GM12872 (cell line): Measurements from ENCODE around the gene EMC9.

Experiments used
- TF ChIP-seq, protein P1 (sequence below): IDR thresholded peaks from 3 replicates; pipeline ENCODE4 v1.5.1; 2011; ENCODE audit warnings: low read depth, mild to moderate bottlenecking, low read length, moderate library complexity; ENCODE audit not compliant: insufficient read depth

Gene EMC9

DNA sequence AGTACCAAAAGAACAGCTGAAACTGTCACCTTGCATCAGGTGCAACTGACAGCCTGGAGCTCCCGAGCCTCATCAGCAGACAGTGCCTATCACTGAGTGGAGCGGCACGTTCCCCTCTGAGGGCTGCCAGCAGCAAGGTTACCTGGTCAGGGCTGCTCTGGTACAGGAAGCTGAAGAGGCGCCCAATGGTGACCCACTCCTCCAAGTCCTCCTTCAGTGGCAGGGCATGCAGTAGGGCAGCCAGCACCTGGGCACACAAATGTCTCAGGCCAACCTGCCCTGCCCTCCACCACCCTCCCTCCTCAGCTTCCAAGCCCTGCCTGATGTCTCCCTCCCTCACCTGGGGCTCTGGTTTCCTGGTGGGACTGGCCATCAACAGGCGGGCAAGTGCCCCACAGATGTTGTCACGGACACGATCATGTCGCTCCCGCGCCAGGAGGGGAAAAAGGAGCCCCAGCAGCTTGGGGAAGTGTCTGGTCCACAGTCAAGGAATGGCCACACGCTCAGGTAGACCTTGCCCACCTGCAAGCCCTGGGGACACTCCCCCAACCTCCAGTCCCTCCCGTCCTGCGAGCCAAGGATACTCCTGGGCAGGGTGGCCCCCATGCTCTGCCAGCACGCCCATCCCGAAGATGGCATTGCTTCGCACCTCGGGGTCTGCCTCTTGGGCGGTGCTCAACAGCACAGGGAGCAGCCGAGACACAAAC is 40.1 kb upstream of the EMC9 start:
- TF ChIP-seq, protein P1, sequence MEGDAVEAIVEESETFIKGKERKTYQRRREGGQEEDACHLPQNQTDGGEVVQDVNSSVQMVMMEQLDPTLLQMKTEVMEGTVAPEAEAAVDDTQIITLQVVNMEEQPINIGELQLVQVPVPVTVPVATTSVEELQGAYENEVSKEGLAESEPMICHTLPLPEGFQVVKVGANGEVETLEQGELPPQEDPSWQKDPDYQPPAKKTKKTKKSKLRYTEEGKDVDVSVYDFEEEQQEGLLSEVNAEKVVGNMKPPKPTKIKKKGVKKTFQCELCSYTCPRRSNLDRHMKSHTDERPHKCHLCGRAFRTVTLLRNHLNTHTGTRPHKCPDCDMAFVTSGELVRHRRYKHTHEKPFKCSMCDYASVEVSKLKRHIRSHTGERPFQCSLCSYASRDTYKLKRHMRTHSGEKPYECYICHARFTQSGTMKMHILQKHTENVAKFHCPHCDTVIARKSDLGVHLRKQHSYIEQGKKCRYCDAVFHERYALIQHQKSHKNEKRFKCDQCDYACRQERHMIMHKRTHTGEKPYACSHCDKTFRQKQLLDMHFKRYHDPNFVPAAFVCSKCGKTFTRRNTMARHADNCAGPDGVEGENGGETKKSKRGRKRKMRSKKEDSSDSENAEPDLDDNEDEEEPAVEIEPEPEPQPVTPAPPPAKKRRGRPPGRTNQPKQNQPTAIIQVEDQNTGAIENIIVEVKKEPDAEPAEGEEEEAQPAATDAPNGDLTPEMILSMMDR, result no peak

DNA sequence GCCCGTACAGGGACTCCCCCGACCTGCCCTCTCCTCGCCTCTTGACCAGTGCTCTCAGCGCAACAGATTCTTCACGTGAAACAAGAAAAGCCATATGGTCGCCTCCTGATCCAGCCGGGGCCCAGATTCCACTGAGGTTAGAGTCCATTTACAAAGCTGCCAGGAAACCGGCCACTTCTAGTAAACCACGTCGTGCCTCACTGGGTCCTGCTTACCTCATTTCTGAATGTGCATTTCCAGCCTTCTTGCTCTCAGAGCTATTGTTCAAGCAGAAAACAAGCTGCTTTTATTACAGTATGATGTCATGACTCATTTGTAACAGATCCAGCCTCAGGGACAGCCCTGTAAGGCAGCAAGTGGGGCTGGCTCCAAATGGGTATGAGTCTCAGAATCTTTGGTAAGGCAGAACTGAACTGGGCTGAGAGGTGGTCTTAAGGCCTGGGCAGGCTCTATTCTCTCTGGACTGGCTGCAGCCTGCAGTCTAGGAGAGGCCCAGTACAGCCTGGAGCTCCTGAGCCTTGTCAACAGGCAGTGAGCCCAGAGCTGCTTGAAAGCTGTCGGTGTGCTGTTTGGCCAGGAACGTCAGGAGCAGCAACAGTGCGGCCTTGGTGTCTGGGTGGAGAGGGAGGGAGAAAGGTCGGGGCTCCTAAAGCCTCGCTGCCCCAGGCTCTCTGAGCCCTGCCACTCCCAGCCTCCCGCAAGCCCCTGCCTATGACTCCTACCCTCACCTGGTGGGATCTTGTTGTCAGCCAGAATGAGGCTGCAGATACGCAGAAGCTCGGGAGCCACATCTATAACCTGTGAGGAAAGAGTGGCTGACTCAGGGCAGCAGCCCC is 38.8 kb upstream of the EMC9 start:
- TF ChIP-seq, protein P1, result no peak

DNA sequence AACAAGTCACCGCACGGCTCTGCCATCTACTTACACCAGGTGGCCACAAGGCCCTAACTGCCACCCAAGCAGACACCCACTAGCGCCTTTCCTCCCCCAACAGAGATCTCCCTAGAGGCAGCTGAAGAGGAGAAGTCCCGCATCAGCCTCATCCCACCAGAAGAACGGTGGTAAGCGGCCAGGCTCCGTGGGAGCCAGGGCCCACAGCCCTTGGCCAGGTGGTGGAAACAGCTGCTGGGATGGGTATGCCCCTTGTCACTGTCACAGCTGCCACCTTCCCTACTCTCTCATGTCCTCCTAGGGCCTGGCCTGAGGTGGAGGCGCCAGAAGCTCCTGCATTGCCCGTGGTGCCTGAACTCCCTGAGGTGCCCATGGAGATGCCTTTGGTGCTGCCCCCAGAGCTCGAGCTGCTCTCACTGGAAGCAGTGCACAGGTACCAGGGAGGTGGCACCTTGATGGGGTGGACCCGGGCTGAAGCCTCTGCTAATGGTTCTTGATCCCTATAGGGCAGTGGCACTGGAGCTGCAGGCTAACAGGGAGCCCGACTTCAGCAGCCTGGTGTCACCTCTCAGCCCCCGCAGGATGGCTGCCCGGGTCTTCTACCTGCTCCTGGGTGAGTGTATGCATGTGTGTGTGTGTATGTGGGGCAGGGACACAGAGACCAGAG is 38.0 kb upstream of the EMC9 start:
- TF ChIP-seq, protein P1, result no peak

DNA sequence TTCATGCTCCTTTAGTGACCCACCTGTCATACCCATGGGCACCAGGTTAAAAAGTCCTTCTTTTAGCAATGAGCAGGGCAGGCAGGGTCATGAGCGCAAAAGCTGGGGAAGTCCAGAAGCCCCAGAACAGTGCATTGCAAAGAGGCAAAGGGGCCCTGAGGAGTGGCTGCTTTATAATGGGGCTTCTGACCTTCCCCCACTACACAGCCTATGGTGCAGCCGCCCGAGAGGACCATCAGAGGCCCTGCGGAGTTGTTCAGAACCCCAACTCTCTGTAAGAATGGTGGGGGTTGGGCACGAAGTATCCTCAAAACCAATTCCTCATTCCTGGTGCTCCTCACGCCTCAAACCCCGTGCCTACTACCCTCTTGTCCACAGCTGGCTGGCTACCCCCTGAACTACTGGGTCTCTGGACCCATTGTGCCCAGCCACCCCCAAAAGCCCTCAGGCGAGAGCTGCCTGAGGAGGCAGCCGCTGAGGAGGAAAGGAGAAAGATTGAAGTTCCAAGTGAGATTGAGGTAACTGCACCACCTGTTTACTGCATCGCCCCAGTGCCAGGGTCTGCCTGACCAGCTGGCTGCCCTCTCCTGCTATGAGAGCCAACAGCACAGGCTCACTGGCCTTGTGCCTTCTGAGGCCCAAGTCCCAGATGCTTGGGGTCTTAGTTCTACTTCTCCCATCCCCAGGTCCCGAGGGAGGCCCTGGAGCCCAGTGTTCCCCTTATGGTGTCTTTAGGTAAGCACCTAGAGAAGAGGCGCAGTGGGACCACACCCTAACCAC is 37.2 kb upstream of the EMC9 start:
- TF ChIP-seq, protein P1, result no peak

DNA sequence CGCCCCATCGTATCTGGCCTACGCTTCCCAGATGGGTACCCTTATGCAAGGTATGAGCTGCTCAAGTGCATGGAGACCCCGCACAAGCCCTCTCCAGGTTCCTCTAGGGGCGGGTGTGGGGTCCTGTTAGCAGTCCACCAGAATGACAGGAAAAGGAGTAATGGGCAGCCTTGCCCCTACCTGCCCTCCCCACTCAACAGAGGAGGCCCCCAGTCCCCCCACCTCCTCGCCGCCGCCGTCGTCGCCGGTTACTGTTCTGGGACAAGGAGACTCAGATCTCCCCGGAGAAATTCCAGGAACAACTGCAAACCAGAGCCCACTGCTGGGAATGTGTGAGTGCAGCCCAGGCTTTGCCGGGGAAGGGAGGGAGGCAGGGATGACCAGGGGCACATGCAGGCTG is 36.5 kb upstream of the EMC9 start:
- TF ChIP-seq, protein P1, result no peak

DNA sequence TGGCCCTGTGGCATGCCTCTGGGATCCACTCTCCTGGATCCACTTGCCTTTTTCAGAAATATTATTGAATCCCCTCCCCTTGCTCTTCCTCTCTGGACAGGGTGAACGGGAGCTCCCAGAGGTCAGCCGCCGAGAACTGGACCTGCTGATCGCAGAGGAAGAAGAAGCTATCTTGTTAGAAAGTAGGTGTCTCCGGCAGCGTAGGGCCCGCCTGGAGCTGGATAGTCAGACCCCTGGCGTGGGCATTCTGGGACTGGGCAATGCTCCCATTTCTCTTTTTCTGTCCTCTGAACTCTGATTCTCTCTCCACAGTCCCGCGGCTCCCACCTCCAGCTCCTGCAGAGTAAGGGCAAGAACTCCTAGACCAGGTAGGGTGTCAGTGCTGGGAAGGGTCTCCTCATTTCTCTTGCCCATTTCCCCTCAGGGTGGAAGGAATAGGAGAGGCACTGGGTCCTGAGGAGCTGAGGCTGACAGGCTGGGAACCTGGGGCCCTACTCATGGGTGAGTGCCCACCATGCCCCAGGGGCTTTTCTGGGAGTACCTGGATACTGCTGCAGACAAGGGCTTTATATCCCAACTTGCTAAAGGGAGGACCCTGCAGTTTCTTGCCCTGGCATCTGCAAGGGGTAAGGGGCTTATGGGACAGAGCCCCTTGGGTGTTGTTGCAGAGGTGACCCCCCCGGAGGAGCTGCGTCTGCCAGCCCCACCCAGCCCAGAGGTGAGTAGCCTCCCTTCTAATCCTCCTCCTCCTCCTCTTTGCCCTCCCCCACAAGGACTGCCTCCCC is 35.8 kb upstream of the EMC9 start:
- TF ChIP-seq, protein P1, result no peak
